ENCODE measurements around the gene TMEM229B. TPM values are rescaled to one million over a fixed set of nuclear protein-coding genes. Genes with fewer than 3 reads are reported as not detected.

TMEM229B gene
- total and polyA plus RNA-seq, 5 donors, result 1.3 to 11.8 (median 3.7) TPM

DNA sequence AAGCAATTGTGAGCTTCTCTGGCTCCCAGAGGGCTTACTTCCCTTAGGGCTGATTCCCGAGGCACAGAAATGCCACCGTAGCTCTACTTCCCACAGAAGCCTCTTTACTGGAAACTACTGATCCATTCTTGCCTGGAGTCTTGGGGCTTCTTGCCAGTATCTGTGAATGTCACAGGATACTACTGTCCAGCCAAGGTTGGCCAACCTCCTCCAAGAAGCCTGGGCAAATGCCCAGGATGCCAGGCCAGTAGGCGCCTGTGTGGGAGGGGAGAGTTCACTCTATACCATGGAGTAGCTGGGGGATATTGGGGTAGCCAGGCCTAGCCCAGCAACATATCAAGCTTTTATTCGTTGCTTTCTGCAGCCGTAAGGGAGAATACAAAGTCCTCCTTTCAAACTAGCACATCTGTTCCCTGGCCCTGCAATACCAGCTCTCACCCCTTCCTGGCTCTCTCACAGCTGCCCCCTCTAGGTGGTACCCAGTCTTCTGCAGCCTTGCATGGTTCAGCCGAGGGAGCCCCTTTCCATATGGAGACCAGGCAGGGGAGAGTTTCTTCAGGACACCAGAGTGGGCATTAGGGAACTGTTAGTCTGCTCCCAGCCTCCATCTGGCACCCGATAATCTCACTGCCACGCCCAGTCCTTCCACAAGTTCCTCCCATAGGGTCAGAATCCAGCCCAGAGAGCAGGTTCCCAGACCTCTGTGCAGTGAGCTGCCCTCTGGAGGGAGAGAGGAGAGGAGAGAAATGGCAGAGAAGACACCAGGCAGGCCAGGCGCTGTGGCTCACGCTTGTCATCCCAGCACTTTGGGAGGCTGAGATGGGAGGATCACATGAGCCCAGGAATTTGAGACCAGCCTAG is 52.3 kb downstream of the TMEM229B start:
- 82% methylated on average over 10 of the region's 10 CpGs for WGBS
- H3K27ac ChIP-seq (ENCODE audit: low read length), result no peak overlapping the region
- peak in 1 of 2 donors; percentile 36 for ATAC-seq

DNA sequence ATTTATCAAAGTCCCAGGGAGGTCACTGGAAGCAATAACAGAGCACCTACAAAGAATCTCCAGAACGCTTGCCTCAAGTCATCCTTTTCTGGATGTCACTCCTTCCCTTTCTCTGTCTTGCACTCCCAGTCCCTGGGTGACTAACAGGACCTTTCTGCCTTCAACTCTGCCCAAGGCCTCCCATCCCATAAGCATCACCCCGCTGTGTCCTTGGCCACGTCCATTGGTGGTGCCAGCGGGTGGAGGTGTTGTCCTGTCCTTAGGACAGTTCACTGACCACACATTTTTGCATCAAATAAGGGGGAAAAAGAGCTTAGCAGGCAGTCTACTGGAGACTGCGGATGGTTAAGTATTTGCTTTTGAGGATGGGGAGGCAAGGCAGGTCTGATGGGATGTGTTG is 52.9 kb downstream of the TMEM229B start:
- intact Hi-C loops (cut with DNase I), result loop anchor here in 1 of 4 donors (10.0 kb wide), 1 partner anchor 269 kb away; the partner anchor contains the start of gene RDH12
- no peaks in the 10 kb centered on the region for H3K4me1 ChIP-seq (ENCODE audit: control insufficient read depth, insufficient read depth, low read length)
- no peaks in the 10 kb centered on the region for H3K9me3 ChIP-seq (ENCODE audit: control insufficient read depth, low read length)
- WGBS, result 85% methylated on average over 5 of the region's 5 CpGs
- H3K27me3 ChIP-seq (ENCODE audit: control insufficient read depth, insufficient read depth), result no peaks in the 10 kb centered on the region
- H3K4me3 ChIP-seq (ENCODE audit: low read length), result no peak overlapping the region
- ATAC-seq (no peak), DNase-seq (no peak)
- H3K27ac ChIP-seq (ENCODE audit: low read length), result no peak overlapping the region

More for the DNA sequence above, 52.3 kb downstream of the TMEM229B start:
- H3K4me3 ChIP-seq (ENCODE audit: low read length), result no peak overlapping the region
- H3K4me1 ChIP-seq (ENCODE audit: control insufficient read depth, insufficient read depth, low read length), result no peaks in the 10 kb centered on the region
- no peaks in the 10 kb centered on the region for H3K9me3 ChIP-seq (ENCODE audit: control insufficient read depth, low read length)
- no peak for DNase-seq
- no peaks in the 10 kb centered on the region for H3K27me3 ChIP-seq (ENCODE audit: control insufficient read depth, insufficient read depth)
- intact Hi-C loops (cut with DNase I), result loop anchor here in 1 of 4 donors (10.0 kb wide), 1 partner anchor 269 kb away; the partner anchor contains the start of gene RDH12

DNA sequence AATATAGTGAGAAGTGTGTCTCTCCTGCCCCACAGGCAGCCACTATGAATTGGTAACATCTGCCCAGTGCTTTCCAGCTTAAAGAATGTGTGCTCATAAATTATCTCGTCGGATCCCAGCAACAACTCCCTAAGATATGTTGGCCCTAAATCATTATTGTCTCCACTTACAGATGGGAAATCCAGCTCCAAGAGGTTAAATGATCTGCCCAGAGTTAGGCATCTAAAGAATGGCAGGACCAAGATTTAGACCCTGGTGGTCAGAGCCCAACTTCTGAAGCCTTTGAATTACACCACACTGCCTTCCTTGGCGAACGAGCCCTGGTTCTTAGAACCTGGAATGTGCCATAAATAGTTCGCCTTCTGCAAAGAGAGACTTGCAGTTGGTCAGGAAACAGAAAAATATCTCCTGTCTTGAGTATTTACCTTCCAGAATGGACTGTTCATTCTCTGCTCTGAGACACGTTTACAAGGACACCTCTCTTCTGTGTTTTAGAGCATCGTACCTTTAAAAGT is 56.4 kb downstream of the TMEM229B start:
- H3K4me3 ChIP-seq (ENCODE audit: low read length), result no peak overlapping the region
- H3K4me1 ChIP-seq (ENCODE audit: control insufficient read depth, insufficient read depth, low read length), result no peaks in the 10 kb centered on the region
- H3K9me3 ChIP-seq (ENCODE audit: control insufficient read depth, low read length), result no peaks in the 10 kb centered on the region
- ATAC-seq (no peak), DNase-seq (no peak)
- no peak overlapping the region for H3K27ac ChIP-seq (ENCODE audit: low read length)
- intact Hi-C loops (cut with DNase I), result loop anchor here in 2 of 4 donors (5.0 to 10.0 kb wide), 2 partner anchors 140 to 273 kb away; partner anchors contain the start of gene RDH12 (in 1 of the 2)
- 50% methylated on average over 7 of the region's 7 CpGs for WGBS
- H3K27me3 ChIP-seq (ENCODE audit: control insufficient read depth, insufficient read depth), result no peaks in the 10 kb centered on the region

DNA sequence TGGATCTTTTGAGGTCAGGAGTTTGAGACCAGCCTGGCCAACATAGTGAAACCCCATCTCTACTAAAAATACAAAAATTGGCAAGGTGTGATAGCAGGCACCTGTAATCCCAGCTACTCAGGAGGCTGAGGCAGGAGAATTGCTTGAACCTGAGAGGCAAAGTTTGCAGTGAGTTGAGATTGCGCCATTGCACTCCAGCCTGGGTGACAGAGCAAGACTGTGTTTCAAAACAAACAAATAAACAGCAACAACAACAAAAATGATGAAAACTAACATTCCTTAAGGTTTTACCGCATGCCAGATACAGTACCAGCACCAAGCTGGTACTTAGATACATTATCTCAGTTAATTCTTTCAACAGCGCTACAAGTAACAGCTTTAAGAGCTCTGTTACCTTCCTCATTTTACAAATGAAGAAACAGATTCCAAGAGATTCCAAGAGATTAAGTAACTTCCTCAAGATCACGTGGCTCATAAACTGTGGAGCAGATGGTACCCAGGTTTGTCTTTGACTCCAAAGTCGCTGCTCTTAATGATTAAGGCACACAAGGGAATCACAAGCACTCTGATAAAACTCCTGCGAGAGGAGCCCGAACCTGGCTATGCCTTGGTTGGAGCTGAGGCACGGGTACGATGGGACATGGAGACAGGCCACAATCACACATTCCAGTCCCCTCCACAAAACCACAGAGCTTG is 58.9 kb downstream of the TMEM229B start:
- Histone ChIP-seq H3K27me3 (ENCODE audit: control insufficient read depth, insufficient read depth) (no peaks in the 10 kb centered on the region), H3K9me3 (ENCODE audit: control insufficient read depth, low read length) (no peaks in the 10 kb centered on the region), H3K4me3 (ENCODE audit: low read length) (no peak overlapping the region), H3K27ac (ENCODE audit: low read length) (no peak overlapping the region), H3K4me1 (ENCODE audit: control insufficient read depth, insufficient read depth, low read length) (no peaks in the 10 kb centered on the region)
- WGBS, result 70% methylated on average over 9 of the region's 9 CpGs
- no peak for ATAC-seq
- DNase-seq, result no peak
- intact Hi-C loops (cut with DNase I), result loop anchor here in 3 of 4 donors (5.0 to 10.0 kb wide), 3 partner anchors 138 to 275 kb away; partner anchors contain the start of gene RDH12 (in 1 of the 3)

DNA sequence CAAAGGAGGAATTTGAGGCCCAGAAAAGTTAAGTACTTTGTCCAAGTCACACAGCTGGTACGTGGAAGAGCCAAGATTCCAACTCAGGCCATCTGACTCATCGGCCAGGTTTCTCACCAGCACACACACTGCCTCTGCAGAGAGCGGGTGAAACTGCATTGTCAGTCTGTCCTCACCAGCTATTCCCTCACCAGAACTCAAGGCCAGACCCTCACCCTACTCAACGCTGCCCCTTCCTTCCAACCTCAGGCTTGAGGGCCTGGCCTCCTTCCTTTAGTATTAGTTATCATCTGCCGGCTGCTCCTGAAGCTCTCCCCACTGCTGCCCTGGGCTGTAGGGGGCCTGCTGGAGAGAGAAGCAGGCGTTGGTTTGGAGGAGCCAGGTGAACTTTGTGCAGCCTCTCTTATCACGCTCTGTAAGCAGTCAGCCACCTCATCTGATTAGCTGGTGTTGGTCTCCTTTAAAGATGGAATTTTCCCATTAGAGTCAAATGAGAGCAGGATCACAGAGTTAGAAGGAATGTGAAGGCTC is 60.0 kb downstream of the TMEM229B start:
- ATAC-seq (no peak), DNase-seq (no peak)
- H3K4me1 ChIP-seq (ENCODE audit: control insufficient read depth, insufficient read depth, low read length), result no peaks in the 10 kb centered on the region
- H3K9me3 ChIP-seq (ENCODE audit: control insufficient read depth, low read length), result no peaks in the 10 kb centered on the region
- H3K27me3 ChIP-seq (ENCODE audit: control insufficient read depth, insufficient read depth), result no peaks in the 10 kb centered on the region
- intact Hi-C loops (cut with DNase I), result loop anchor here in 1 of 4 donors (5.0 kb wide), 1 partner anchor 139 kb away; no protein-coding TSS in a partner anchor
- no peak overlapping the region for H3K27ac ChIP-seq (ENCODE audit: low read length)
- no peak overlapping the region for H3K4me3 ChIP-seq (ENCODE audit: low read length)
- 74% methylated on average over 7 of the region's 7 CpGs for WGBS

DNA sequence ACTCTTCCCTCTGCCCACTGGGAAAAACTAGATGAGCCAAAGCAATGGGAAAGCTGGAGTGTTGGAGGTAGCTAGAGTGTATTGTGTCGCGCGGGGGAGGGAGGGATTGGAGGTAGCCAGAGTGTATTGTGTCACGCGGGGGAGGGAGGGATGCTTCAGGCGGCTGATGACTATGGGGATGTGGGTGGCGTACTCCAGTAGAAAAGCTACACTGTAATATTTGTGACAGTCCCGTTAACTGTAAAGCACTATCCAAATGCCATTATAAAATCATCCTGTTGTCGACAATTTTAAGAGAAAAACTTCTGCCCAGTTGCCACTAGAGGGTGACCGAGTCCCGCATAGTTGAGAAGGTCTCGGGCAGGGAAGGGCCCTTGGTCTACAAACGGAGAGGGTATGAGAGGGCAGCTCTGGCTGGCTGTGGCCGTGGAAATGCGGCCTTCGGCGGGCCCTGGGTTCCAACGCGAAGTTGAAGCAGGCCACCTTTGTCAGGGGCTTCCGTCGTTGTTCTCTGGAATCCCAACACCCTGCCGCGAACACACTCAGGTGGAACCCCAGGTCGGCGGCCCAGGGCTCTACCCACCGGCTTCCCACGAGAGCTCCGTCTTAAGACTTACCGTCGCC is 61.4 kb downstream of the TMEM229B start:
- peak; percentile 84 to 86 for ATAC-seq
- whole genome bisulfite sequencing, result 32% methylated on average over 30 of the region's 30 CpGs
- DNase-seq, result peak; percentile 77 to 83 (median 77)

DNA sequence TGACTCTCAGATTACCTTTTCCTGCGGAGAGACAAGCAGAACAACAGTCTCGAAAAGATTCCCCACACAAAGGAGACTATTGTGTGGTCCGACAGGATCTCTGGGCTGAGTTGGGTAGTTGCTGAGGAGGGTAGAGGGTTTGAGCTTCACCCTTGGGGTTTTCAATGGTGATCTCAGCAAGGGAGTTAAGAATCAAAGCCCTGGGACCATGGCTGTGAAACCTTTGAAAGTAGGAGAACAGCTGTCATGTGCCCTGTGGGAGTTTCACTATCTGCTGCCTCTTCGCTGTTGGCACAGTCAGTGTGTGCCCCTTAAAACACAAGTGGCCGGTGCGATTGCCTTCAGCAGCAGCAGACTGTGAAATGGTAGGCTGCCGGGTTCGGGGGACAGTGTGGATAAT is 62.4 kb downstream of the TMEM229B start:
- ATAC-seq, result peak; percentile 28 to 32
- Histone ChIP-seq H3K27ac (ENCODE audit: low read length) (no peak overlapping the region), H3K4me1 (ENCODE audit: control insufficient read depth, insufficient read depth, low read length) (no peaks in the 10 kb centered on the region), H3K27me3 (ENCODE audit: control insufficient read depth, insufficient read depth) (no peaks in the 10 kb centered on the region), H3K9me3 (ENCODE audit: control insufficient read depth, low read length) (no peaks in the 10 kb centered on the region), H3K4me3 (ENCODE audit: low read length) (no peak overlapping the region)
- 65% methylated on average over 8 of the region's 8 CpGs for WGBS
- DNase-seq, result peak in 1 of 3 donors; percentile 60
- intact Hi-C loops (cut with DNase I), result loop anchor here in 2 of 4 donors (2.0 to 5.0 kb wide), 2 partner anchors 141 to 145 kb away; no protein-coding TSS in a partner anchor

More for the DNA sequence above, 61.4 kb downstream of the TMEM229B start:
- no peaks in the 10 kb centered on the region for H3K4me1 ChIP-seq (ENCODE audit: control insufficient read depth, insufficient read depth, low read length)
- intact Hi-C loops (cut with DNase I), result loop anchor here in 3 of 4 donors (1.0 to 5.0 kb wide), 3 partner anchors 140 to 144 kb away; no protein-coding TSS in a partner anchor
- no peaks in the 10 kb centered on the region for H3K27me3 ChIP-seq (ENCODE audit: control insufficient read depth, insufficient read depth)
- H3K9me3 ChIP-seq (ENCODE audit: control insufficient read depth, low read length), result no peaks in the 10 kb centered on the region
- H3K27ac ChIP-seq (ENCODE audit: low read length), result no peak overlapping the region
- no peak overlapping the region for H3K4me3 ChIP-seq (ENCODE audit: low read length)

DNA sequence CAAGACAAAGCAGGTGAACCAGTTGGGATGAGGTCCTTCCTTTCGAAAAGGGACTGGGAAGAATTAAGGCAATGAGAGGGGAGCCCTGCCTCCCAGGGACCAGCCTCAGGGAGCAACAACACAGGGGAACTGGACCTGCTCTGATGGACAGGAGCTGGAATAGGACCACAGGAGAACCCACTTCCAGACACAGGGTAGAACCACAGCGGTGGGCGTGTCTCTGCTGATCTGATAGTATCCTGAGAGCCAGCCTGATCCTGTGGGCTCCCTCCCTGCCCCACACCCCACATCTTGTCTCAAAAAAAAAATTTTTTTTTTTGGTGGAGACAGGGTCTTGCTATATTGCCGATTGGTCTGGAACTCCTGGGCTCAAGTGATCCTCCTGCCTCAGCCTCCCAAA is 62.9 kb downstream of the TMEM229B start:
- H3K4me1 ChIP-seq (ENCODE audit: control insufficient read depth, insufficient read depth, low read length), result no peaks in the 10 kb centered on the region
- no peak for DNase-seq
- H3K9me3 ChIP-seq (ENCODE audit: control insufficient read depth, low read length), result no peaks in the 10 kb centered on the region
- no peak overlapping the region for H3K27ac ChIP-seq (ENCODE audit: low read length)
- no peak for ATAC-seq
- 89% methylated on average over 4 of the region's 4 CpGs for WGBS
- no peak overlapping the region for H3K4me3 ChIP-seq (ENCODE audit: low read length)
- no peaks in the 10 kb centered on the region for H3K27me3 ChIP-seq (ENCODE audit: control insufficient read depth, insufficient read depth)
- intact Hi-C loops (cut with DNase I), result loop anchor here in 2 of 4 donors (2.0 to 5.0 kb wide), 2 partner anchors 142 to 145 kb away; no protein-coding TSS in a partner anchor

DNA sequence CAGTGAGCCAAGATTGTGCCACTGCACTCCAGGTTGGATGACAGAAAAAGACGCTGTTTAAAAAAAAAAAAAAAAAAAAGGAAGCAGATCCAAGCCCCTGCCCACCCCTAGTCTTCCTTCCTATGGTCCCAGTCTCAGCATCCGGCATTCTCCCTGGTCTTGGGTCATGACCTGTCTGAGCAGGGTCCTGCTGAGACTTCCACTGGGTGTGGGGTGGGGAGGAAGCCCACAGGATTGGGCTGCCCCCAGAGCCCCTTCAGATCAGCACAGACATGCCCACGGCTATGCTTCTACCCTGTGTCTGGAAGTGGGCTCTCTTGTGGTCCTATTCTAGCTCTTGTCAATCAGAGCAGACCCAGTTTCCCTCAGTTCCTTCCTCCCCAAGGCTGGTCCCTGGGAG is 64.0 kb downstream of the TMEM229B start:
- intact Hi-C loops (cut with DNase I), result no loop called here

DNA sequence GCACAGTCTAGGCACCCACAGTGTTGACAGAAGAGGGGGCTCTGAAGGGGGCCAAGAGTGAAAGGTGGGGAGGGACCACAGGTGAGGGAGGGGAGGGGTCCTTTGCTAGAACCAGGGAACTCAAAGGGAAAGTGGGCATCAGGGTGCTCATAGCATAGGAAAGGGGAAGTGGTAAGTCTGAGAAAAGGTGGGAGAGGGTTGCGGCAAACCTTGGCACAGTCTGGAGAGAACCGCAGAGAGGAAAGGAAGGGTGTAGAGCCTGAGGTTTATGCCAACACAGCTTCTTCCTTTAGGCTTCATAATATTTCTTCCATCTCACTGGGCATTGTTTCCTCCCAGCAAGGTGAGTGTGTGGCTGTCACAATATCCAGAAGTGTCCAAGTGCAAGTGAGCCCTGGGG is 65.1 kb downstream of the TMEM229B start:
- WGBS, result 70% methylated on average over 2 of the region's 2 CpGs
- intact Hi-C loops (cut with DNase I), result no loop called here

More for the DNA sequence above, 64.0 kb downstream of the TMEM229B start:
- DNase-seq, result no peak
- no peaks in the 10 kb centered on the region for H3K4me1 ChIP-seq (ENCODE audit: control insufficient read depth, insufficient read depth, low read length)
- H3K4me3 ChIP-seq (ENCODE audit: low read length), result no peak overlapping the region
- ATAC-seq, result no peak
- no peak overlapping the region for H3K27ac ChIP-seq (ENCODE audit: low read length)
- no peaks in the 10 kb centered on the region for H3K9me3 ChIP-seq (ENCODE audit: control insufficient read depth, low read length)
- no peaks in the 10 kb centered on the region for H3K27me3 ChIP-seq (ENCODE audit: control insufficient read depth, insufficient read depth)
- 43% methylated on average over 3 of the region's 3 CpGs for WGBS

More for the DNA sequence above, 65.1 kb downstream of the TMEM229B start:
- Histone ChIP-seq H3K27me3 (ENCODE audit: control insufficient read depth, insufficient read depth) (no peaks in the 10 kb centered on the region), H3K4me3 (ENCODE audit: low read length) (no peak overlapping the region), H3K4me1 (ENCODE audit: control insufficient read depth, insufficient read depth, low read length) (no peaks in the 10 kb centered on the region), H3K9me3 (ENCODE audit: control insufficient read depth, low read length) (no peaks in the 10 kb centered on the region), H3K27ac (ENCODE audit: low read length) (no peak overlapping the region)
- no peak for DNase-seq
- no peak for ATAC-seq
